Lower leg skin (tissue), 3 donors: Measurements from ENCODE around the gene RABGAP1.

ENCODE experiments used
- POLR2A ChIP-seq, 2 donors: fragments of 450-650 bp; IDR thresholded peaks; one replicate each; pipeline ENCODE4 v1.6.1; 2016 to 2017; ENCODE audit warnings: antibody characterized with exemption in 2 of 2, mild to moderate bottlenecking in 1 of 2, moderate library complexity in 1 of 2
- TF ChIP-seq, protein P1 (sequence below), 3 donors: fragments of 450-650 bp; IDR thresholded peaks; one replicate each; pipeline ENCODE4 v1.5.1; 2016; ENCODE audit warnings: antibody characterized with exemption in 3 of 3, mild to moderate bottlenecking in 3 of 3, moderate library complexity in 2 of 3

DNA sequence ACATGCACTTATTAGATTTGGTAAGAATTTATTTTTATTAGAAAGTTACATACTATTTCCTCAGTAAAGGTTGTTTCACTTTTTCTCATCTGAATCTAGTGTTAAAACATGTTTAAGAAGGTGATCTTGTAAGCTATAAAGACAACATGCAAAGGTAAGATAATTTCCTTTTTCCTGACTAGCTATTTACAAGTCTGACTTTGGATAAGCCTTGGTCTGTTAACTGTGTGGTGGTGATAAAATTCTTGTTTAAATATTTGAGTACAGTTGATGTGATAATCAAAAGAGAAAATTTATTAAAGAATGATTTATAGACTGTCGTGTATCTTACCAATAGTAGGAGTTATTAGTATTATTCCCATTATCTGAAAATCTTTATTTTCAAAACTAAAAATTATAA is 55.8 kb downstream of the RABGAP1 start:
- no peak for TF ChIP-seq POLR2A (IDR thresholded peaks at IDR 0.05)
- TF ChIP-seq, protein P1, sequence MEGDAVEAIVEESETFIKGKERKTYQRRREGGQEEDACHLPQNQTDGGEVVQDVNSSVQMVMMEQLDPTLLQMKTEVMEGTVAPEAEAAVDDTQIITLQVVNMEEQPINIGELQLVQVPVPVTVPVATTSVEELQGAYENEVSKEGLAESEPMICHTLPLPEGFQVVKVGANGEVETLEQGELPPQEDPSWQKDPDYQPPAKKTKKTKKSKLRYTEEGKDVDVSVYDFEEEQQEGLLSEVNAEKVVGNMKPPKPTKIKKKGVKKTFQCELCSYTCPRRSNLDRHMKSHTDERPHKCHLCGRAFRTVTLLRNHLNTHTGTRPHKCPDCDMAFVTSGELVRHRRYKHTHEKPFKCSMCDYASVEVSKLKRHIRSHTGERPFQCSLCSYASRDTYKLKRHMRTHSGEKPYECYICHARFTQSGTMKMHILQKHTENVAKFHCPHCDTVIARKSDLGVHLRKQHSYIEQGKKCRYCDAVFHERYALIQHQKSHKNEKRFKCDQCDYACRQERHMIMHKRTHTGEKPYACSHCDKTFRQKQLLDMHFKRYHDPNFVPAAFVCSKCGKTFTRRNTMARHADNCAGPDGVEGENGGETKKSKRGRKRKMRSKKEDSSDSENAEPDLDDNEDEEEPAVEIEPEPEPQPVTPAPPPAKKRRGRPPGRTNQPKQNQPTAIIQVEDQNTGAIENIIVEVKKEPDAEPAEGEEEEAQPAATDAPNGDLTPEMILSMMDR (IDR thresholded peaks at IDR 0.05), result no peak
